Choroid plexus epithelial cell (primary cell): ENCODE data around the gene HSPBAP1.

ENCODE experiments used
- DNase-seq: peaks from one replicate; pipeline ENCODE4 v3.0.0-alpha.2; 2010; ENCODE audit warnings: low read depth
- H3K4me3 ChIP-seq: 2 replicates; pipeline ENCODE4 v1.5.1; 2011; ENCODE audit warnings: low read depth, mild to moderate bottlenecking, control low read depth, low read length, moderate library complexity
- TF ChIP-seq, protein P1 (sequence below): conservative IDR thresholded peaks from 2 replicates; pipeline ENCODE4 v1.5.1; 2011; ENCODE audit warnings: low read depth, mild to moderate bottlenecking, control low read depth, inconsistent platforms, low read length, moderate library complexity

Gene HSPBAP1

GRCh38 chr3:122773944-122774509, 19.6 kb downstream of the HSPBAP1 start:
- TF ChIP-seq, protein P1, sequence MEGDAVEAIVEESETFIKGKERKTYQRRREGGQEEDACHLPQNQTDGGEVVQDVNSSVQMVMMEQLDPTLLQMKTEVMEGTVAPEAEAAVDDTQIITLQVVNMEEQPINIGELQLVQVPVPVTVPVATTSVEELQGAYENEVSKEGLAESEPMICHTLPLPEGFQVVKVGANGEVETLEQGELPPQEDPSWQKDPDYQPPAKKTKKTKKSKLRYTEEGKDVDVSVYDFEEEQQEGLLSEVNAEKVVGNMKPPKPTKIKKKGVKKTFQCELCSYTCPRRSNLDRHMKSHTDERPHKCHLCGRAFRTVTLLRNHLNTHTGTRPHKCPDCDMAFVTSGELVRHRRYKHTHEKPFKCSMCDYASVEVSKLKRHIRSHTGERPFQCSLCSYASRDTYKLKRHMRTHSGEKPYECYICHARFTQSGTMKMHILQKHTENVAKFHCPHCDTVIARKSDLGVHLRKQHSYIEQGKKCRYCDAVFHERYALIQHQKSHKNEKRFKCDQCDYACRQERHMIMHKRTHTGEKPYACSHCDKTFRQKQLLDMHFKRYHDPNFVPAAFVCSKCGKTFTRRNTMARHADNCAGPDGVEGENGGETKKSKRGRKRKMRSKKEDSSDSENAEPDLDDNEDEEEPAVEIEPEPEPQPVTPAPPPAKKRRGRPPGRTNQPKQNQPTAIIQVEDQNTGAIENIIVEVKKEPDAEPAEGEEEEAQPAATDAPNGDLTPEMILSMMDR: no peak
- no peak for DNase-seq
- no peak overlapping the region for H3K4me3 ChIP-seq

GRCh38 chr3:122772827-122773226, 20.8 kb downstream of the HSPBAP1 start:
- no peak for DNase-seq
- no peak overlapping the region for H3K4me3 ChIP-seq
- TF ChIP-seq, protein P1: no peak

DNA sequence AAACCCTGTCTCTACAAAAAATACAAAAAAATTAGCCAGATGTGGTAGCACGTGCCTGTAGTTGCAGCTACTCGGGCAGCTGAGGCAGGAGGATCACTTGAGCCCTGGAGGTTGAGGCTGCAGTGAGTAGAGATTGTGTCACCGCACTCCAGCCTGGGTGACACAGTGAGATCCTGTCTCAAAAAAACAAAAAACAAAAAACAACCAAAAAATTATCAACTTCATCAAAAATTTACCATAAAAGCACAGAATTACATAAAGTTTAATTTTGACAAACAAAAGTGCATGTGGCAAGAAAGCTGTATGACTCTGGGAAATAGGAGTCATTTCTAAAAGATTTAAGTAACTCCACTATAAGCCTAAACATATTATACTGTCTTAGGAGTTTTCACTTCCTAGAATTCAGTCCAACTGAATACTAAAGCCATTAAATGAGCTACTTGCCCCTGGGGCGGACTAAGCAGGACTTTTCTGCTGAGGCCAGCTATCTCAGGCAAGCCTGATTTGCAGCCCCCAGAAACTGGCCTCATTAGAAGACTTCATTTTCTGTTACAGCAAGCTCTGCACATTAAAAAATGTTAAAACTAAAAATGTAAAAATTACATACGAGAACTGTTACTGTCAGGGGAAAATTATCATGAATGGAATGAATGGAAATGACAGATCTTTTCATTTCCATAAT, 23.0 kb downstream of the HSPBAP1 start:
- no peak overlapping the region for H3K4me3 ChIP-seq
- DNase-seq: no peak
- TF ChIP-seq, protein P1: no peak

DNA sequence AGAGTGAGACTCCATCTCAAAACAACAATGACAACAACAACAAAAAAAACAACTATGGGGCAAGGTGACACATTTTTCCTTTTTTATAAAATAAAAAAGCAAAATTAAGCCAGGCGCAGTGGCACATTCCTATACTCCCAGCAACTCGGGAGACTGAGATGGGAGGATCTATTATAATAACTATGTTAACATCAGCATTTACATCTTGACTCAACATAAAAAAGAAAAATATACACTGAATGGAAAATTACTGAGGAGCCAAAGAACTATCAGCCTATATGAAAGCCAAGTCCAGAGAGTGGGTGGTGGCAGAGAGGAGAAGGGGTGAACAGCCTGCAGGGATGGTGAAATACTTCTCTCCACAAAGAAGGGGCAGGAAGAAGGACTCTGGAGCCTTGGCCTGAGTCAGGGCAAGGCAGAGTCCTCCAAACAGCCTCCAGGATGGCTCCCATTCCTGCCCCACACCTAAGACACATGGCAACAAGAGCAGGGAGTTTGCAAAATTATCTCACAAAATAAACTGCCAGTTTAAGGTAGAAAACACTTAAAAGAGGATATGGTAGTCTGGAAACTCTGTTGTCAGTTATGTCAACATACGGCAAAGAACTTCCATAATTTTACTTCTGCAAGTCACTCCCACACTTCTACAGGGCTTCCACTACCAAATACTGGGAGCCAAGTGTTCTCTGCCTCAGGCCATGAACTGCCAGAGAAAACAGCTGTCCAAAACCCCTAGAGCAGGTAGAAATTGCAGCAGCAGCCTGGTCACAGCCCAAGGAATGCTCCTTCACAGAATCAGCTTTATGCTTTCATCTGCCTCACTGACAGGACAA, 25.9 kb downstream of the HSPBAP1 start:
- H3K4me3 ChIP-seq: no peak overlapping the region
- DNase-seq: no peak
- TF ChIP-seq, protein P1: no peak

DNA sequence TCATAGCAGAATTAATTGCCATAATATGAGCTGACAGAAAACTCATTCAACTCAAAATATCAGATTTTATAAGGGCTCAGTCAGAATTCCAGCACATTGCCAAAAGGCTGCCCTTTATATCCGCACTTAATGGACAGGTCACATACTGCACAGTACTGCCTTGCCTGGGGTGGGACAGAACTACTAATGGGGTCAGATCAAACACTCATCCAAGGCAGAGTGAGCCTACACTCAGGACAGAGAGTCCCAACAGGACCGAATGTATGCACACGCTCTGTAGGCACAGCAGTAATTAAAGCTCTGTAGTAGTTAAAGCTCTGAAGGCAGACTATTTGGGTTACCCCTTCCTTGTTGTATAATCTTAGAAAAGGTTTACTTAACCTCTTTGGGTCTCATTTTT, 27.2 kb downstream of the HSPBAP1 start:
- TF ChIP-seq, protein P1: no peak
- DNase-seq: no peak
- H3K4me3 ChIP-seq: no peak overlapping the region

GRCh38 chr3:122760453-122761271, 33.0 kb downstream of the HSPBAP1 start:
- DNase-seq: peak; percentile 74
- TF ChIP-seq, protein P1: no peak
- H3K4me3 ChIP-seq: no peak overlapping the region
